ENCODE results near the gene PHYHD1.

The PHYHD1 gene

DNA sequence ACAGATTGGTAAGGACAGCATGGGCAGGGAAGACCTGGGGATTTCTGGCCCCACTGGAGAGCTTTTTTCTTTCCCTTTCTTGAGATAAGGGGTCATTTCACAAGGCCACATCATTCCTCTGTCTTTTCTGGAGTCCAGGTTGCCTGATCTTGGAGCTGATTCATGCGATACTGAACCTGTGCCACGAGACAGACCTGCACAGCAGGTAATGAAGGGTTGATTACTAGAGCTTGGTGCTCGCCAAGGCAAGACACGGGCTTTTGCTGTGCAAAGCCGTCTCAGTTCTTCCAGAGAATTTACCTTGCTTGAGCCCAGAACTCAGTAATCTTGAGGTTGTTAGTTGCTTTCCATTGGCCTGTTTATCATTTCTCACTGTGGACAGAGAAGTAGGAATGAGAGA lies 65.9 kb downstream of the PHYHD1 start:
- no peak for DNase-seq

GRCh38 chr9:128987805-128988204 lies 67.0 kb downstream of the PHYHD1 start:
- DNase-seq: peak; percentile 16
